Neuronal stem cell (in vitro differentiated cells): Measurements from ENCODE around the gene OR52E2.

Experiments
- DNase-seq: peaks from one replicate; pipeline ENCODE4 v3.0.0-alpha.2; 2013; ENCODE audit warnings: low spot score
- H2AFZ ChIP-seq: one replicate; pipeline ENCODE4 v1.6.1; 2013; ENCODE audit warnings: mild to moderate bottlenecking, low read length, inconsistent platforms
- H2AK5ac ChIP-seq: 2 replicates; pipeline ENCODE4 v1.6.1; 2013; ENCODE audit warnings: low read depth, mild to moderate bottlenecking, inconsistent platforms, low read length, moderate library complexity, mixed read lengths
- H2BK120ac ChIP-seq: 2 replicates; pipeline ENCODE4 v1.6.1; 2013; ENCODE audit warnings: low read depth, mild to moderate bottlenecking, inconsistent platforms, low read length, moderate library complexity, mixed read lengths
- H2BK12ac ChIP-seq: one replicate; pipeline ENCODE4 v1.6.1; 2013; ENCODE audit warnings: low read length, inconsistent platforms
- H2BK15ac ChIP-seq: 2 replicates; pipeline ENCODE4 v1.6.1; 2013; ENCODE audit warnings: mild to moderate bottlenecking, low read length, inconsistent platforms, mixed read lengths
- H2BK5ac ChIP-seq: one replicate; pipeline ENCODE4 v1.6.1; 2013; ENCODE audit warnings: inconsistent platforms, mild to moderate bottlenecking, low read length, moderate library complexity
- H3K14ac ChIP-seq: one replicate; pipeline ENCODE4 v1.6.1; 2013; ENCODE audit warnings: low read length, inconsistent platforms
- H3K18ac ChIP-seq: 2 replicates; pipeline ENCODE4 v1.6.1; 2013; ENCODE audit warnings: low read length, inconsistent platforms
- H3K23ac ChIP-seq: 2 replicates; pipeline ENCODE4 v1.6.1; 2013; ENCODE audit warnings: low read depth, mild to moderate bottlenecking, mixed read lengths, low read length, inconsistent platforms; ENCODE audit not compliant: poor library complexity
- H3K27ac ChIP-seq: replicated peaks from 3 replicates; pipeline ENCODE4 v1.5.1; 2013; ENCODE audit warnings: low read length, inconsistent platforms
- H3K27me3 ChIP-seq, 3 experiments: 2 replicates each; pipeline ENCODE4 v1.6.1; 2013; ENCODE audit warnings: low read length in 3 of 3, mild to moderate bottlenecking in 2 of 3, inconsistent platforms in 1 of 3, low read depth in 1 of 3, mixed read lengths in 1 of 3, moderate library complexity in 1 of 3; ENCODE audit not compliant: control insufficient read depth in 3 of 3, insufficient read depth in 3 of 3
- H3K36me3 ChIP-seq, 2 donors: replicated peaks in 1 of 2; 2 replicates each; pipeline ENCODE4 v1.6.1; 2013; ENCODE audit warnings: low read length in 2 of 2; ENCODE audit not compliant: control insufficient read depth in 2 of 2, insufficient read depth in 2 of 2
- H3K4ac ChIP-seq: 2 replicates; pipeline ENCODE4 v1.6.1; 2013; ENCODE audit warnings: inconsistent platforms, mild to moderate bottlenecking, low read length, moderate library complexity
- H3K4me1 ChIP-seq, 2 donors: 1 replicate in 1 of 2; 2 replicates in 1 of 2; pipeline ENCODE4 v1.6.1; 2013; ENCODE audit warnings: low read length in 2 of 2, low read depth in 1 of 2; ENCODE audit not compliant: control insufficient read depth in 2 of 2, insufficient read depth in 1 of 2
- H3K4me2 ChIP-seq: one replicate; pipeline ENCODE4 v1.6.1; 2013; ENCODE audit warnings: mild to moderate bottlenecking, low read length, inconsistent platforms; ENCODE audit not compliant: insufficient read depth, poor library complexity, severe bottlenecking
- H3K4me3 ChIP-seq, 2 donors: 2 replicates each; pipeline ENCODE4 v1.5.1; 2013; ENCODE audit warnings: low read length in 2 of 2, mild to moderate bottlenecking in 2 of 2, inconsistent platforms in 1 of 2, moderate library complexity in 1 of 2
- H3K79me1 ChIP-seq: one replicate; pipeline ENCODE4 v1.6.1; 2013; ENCODE audit warnings: low read depth, mild to moderate bottlenecking, inconsistent platforms, low read length, moderate library complexity
- H3K9ac ChIP-seq: one replicate; pipeline ENCODE4 v1.6.1; 2013; ENCODE audit warnings: mild to moderate bottlenecking, low read depth, low read length, inconsistent platforms; ENCODE audit not compliant: poor library complexity
- H3K9me3 ChIP-seq, 2 donors: replicated peaks in 1 of 2; 2 replicates each; pipeline versions ENCODE3 to v1.6.1; 2013; ENCODE audit warnings: low read length in 2 of 2, mild to moderate bottlenecking in 2 of 2, inconsistent platforms in 1 of 2, low read depth in 1 of 2, mixed read lengths in 1 of 2, moderate library complexity in 1 of 2; ENCODE audit not compliant: control insufficient read depth in 2 of 2, insufficient read depth in 1 of 2
- H4K8ac ChIP-seq: one replicate; pipeline ENCODE4 v1.6.1; 2013; ENCODE audit warnings: low read depth, mild to moderate bottlenecking, inconsistent platforms, low read length, moderate library complexity
- H4K91ac ChIP-seq: one replicate; pipeline ENCODE4 v1.6.1; 2013; ENCODE audit warnings: low read length, low read depth, mild to moderate bottlenecking, inconsistent platforms; ENCODE audit not compliant: poor library complexity
- WGBS, 2 donors: extraction: QIAGEN DNeasy Blood & Tissue Kit; methylation state at CpG; one replicate each; pipeline ENCODE4 v1.1.7; 2013; ENCODE audit warnings: missing lambda C conversion rate in 2 of 2, mixed read lengths in 1 of 2; ENCODE audit not compliant: insufficient read length in 2 of 2, insufficient replicate concordance in 1 of 2; ENCODE audit errors: extremely low coverage in 2 of 2; 5-methylcytosine and 5-hydroxymethylcytosine counted together

Gene OR52E2

DNA sequence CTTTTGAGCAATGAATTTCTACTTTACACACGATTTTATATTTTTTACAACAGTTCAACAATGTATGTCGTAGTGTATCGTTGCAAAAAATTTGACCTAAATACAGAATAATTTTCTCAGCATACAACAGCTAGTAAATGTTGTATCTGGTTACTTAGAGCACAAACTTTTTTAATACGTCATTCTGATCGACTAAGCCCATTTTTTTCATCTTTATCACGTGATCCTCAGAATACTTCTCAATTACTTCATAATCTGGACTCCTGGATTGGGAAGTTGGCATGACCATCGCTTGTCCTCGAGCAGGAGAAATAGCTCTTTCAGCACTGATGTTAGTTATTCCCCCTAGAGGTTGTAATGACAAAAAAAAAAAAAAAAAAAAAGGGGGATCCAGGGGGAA is 48.2 kb downstream of the OR52E2 start:
- H2BK15ac ChIP-seq: no peak overlapping the region
- no peak overlapping the region for H3K4ac ChIP-seq
- no peak overlapping the region for H4K8ac ChIP-seq
- H2BK120ac ChIP-seq: no peak overlapping the region
- no peak overlapping the region for H3K27ac ChIP-seq
- H3K4me1 ChIP-seq: no peaks in the 10 kb centered on the region
- H3K23ac ChIP-seq: no peak overlapping the region
- H3K18ac ChIP-seq: no peak overlapping the region
- no peak overlapping the region for H4K91ac ChIP-seq
- H2BK5ac ChIP-seq: no peak overlapping the region
- no peak overlapping the region for H3K4me2 ChIP-seq
- DNase-seq: no peak
- H3K14ac ChIP-seq: no peak overlapping the region
- no CpG with 5 or more reads among the region's 8 CpGs for WGBS, 2 donors
- H3K9me3 ChIP-seq: no peaks in the 10 kb centered on the region
- H3K4me3 ChIP-seq: no peak overlapping the region
- no peak overlapping the region for H2BK12ac ChIP-seq
- no peak overlapping the region for H2AK5ac ChIP-seq
- H3K36me3 ChIP-seq: no peaks in the 10 kb centered on the region
- no peaks in the 10 kb centered on the region for H3K27me3 ChIP-seq
- H2AFZ ChIP-seq: no peak overlapping the region
- H3K79me1 ChIP-seq: no peaks in the 10 kb centered on the region
- no peak overlapping the region for H3K9ac ChIP-seq
